Endothelial cell (in vitro differentiated cells): ENCODE measurements around the gene LUZP1. TPM values are rescaled to one million over a fixed set of nuclear protein-coding genes. Genes with fewer than 3 reads are reported as not detected.
A peak's percentile ranks its signal among the peaks of the same experiment; 100 is the strongest.

Source experiments
- DNase-seq: peaks from one replicate; pipeline ENCODE4 v3.0.0; 2021; ENCODE audit warnings: low spot score
- H3K27ac Mint-ChIP-seq: one replicate; pipeline ENCODE4 v1.8.0; 2021; ENCODE audit warnings: mixed read lengths, inconsistent platforms; ENCODE audit not compliant: unreplicated experiment
- H3K27me3 Mint-ChIP-seq: one replicate; pipeline ENCODE4 v1.8.0; 2021; ENCODE audit warnings: mild to moderate bottlenecking, moderate library complexity, mixed read lengths, inconsistent platforms; ENCODE audit not compliant: unreplicated experiment
- H3K36me3 Mint-ChIP-seq: one replicate; pipeline ENCODE4 v1.8.0; 2021; ENCODE audit warnings: mild to moderate bottlenecking, low read depth, mixed read lengths, inconsistent platforms; ENCODE audit not compliant: unreplicated experiment
- H3K4me1 Mint-ChIP-seq: one replicate; pipeline ENCODE4 v1.8.0; 2021; ENCODE audit warnings: mild to moderate bottlenecking, mixed read lengths, inconsistent platforms; ENCODE audit not compliant: unreplicated experiment
- H3K4me3 Mint-ChIP-seq: one replicate; pipeline ENCODE4 v1.8.0; 2021; ENCODE audit warnings: mild to moderate bottlenecking, mixed read lengths, inconsistent platforms; ENCODE audit not compliant: unreplicated experiment
- H3K9me3 Mint-ChIP-seq: one replicate; pipeline ENCODE4 v1.8.0; 2021; ENCODE audit warnings: mixed read lengths, inconsistent platforms; ENCODE audit not compliant: unreplicated experiment
- total RNA-seq: library from RNA; stranded (reverse); fragmentation: NEBNext Ultra II Directional; extraction: Animal tissue kit (Norgen Biotek cat#: 25700); gene quantifications from one replicate; pipeline ENCODE4 v1.2.1, GENCODE V29; 2021; ENCODE audit not compliant: unreplicated experiment
- TF ChIP-seq, protein P1 (sequence below): fragments of 200-600 bp; sonication (generic); IDR thresholded peaks from one replicate; pipeline ENCODE4 v1.5.0; 2021; ENCODE audit warnings: antibody characterized with exemption; ENCODE audit not compliant: unreplicated experiment

The LUZP1 gene
- total RNA-seq, 1 donor from 2014 or later = 103 TPM

DNA sequence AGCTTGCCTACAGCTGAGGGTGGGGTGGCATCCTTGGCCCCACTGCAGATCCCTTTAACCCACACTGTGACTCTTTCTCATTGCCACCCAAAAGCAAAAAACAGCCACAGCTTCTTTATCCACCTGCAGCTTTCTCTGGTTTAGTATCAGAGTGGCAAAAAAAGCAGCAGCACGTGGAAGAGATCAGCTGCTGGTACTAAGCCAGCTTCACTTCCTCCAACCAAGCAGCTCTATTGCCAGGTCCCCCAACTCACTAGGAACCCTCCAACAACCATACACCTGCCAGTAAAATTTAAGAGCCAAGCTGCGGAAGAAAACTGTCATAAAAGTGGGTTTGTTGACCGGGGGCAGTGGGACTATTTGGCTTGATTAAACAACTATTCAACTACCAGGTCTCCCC lies 83.0 kb downstream of the LUZP1 start:
- no peak for DNase-seq
- H3K4me1 Mint-ChIP-seq = peaks cover 19% of the 10 kb centered on the region
- H3K36me3 Mint-ChIP-seq = peaks cover 63% of the 10 kb centered on the region
- H3K9me3 Mint-ChIP-seq = no peaks in the 10 kb centered on the region
- no peak overlapping the region for H3K27ac Mint-ChIP-seq
- H3K27me3 Mint-ChIP-seq = peaks cover 10% of the 10 kb centered on the region
- H3K4me3 Mint-ChIP-seq = no peak overlapping the region
- TF ChIP-seq, protein P1, sequence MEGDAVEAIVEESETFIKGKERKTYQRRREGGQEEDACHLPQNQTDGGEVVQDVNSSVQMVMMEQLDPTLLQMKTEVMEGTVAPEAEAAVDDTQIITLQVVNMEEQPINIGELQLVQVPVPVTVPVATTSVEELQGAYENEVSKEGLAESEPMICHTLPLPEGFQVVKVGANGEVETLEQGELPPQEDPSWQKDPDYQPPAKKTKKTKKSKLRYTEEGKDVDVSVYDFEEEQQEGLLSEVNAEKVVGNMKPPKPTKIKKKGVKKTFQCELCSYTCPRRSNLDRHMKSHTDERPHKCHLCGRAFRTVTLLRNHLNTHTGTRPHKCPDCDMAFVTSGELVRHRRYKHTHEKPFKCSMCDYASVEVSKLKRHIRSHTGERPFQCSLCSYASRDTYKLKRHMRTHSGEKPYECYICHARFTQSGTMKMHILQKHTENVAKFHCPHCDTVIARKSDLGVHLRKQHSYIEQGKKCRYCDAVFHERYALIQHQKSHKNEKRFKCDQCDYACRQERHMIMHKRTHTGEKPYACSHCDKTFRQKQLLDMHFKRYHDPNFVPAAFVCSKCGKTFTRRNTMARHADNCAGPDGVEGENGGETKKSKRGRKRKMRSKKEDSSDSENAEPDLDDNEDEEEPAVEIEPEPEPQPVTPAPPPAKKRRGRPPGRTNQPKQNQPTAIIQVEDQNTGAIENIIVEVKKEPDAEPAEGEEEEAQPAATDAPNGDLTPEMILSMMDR = no peak

DNA sequence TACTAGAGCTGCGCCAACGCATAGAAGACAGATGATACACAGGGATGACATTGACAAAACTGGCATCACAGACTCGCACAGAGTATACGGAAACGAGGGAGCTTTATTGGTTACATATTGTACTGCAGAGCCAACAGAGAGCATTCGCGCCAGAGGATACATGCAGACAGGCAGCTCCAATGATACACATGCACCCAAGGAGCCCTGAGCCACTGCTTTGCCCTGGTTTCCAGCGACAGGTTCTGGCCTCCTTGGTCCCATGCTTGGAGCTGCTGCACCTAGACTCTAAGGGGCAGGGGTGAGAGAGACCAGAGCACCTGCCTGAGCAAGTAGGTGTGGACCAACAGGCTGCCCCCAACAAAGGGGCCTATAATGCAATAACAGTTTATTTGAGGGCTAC lies 83.8 kb downstream of the LUZP1 start:
- TF ChIP-seq, protein P1 = no peak
- H3K27ac Mint-ChIP-seq = no peak overlapping the region
- peaks cover 60% of the 10 kb centered on the region for H3K36me3 Mint-ChIP-seq
- no peaks in the 10 kb centered on the region for H3K9me3 Mint-ChIP-seq
- peaks cover 13% of the 10 kb centered on the region for H3K27me3 Mint-ChIP-seq
- no peak for DNase-seq
- H3K4me3 Mint-ChIP-seq = peak overlapping the region; percentile 56
- peaks cover 19% of the 10 kb centered on the region for H3K4me1 Mint-ChIP-seq

GRCh38 chr1:23083714-23084480 lies 84.8 kb downstream of the LUZP1 start:
- Mint-ChIP-seq H3K27me3 (peaks cover 13% of the 10 kb centered on the region), H3K4me1 (peaks cover 19% of the 10 kb centered on the region), H3K9me3 (no peaks in the 10 kb centered on the region), H3K4me3 (peak overlapping the region; percentile 56), H3K36me3 (peaks cover 68% of the 10 kb centered on the region), H3K27ac (no peak overlapping the region)
- DNase-seq = no peak
- TF ChIP-seq, protein P1 = no peak

GRCh38 chr1:23081376-23081775 lies 87.3 kb downstream of the LUZP1 start:
- H3K27me3 Mint-ChIP-seq = peaks cover 10% of the 10 kb centered on the region
- TF ChIP-seq, protein P1 = peak; percentile 47
- peak overlapping the region; percentile 70 for H3K27ac Mint-ChIP-seq
- peak overlapping the region; percentile 10 for H3K4me3 Mint-ChIP-seq
- no peaks in the 10 kb centered on the region for H3K9me3 Mint-ChIP-seq
- no peak for DNase-seq
- peaks cover 14% of the 10 kb centered on the region for H3K4me1 Mint-ChIP-seq
- peaks cover 51% of the 10 kb centered on the region for H3K36me3 Mint-ChIP-seq

DNA sequence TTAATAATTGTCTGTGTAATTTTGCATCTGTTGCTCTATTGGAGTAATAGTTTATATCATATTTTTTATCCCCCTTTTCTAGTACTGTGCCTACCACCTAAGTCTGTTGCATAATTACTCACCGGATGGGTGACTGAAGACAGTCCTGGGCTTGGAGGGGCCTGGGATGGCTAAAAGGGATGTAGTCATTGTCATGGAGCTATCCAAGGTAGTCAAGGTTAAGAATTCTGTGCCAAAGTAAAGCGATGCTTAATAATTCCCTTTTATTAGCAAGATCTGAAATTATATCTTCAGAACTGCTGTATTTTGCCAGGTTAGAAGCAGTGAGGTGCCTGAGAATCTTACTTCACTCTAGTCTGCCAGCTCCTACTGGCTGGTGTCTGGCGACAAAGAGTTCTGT lies 87.8 kb downstream of the LUZP1 start:
- Mint-ChIP-seq H3K9me3 (no peaks in the 10 kb centered on the region), H3K36me3 (peaks cover 46% of the 10 kb centered on the region), H3K4me1 (peaks cover 14% of the 10 kb centered on the region), H3K4me3 (peak overlapping the region; percentile 10), H3K27ac (no peak overlapping the region), H3K27me3 (peaks cover 7% of the 10 kb centered on the region)
- TF ChIP-seq, protein P1 = no peak
- no peak for DNase-seq
